GM19351 (cell line): ENCODE measurements around the gene UPF2.
"Not testable (repeated sequence)": the region's sequence is repeated elsewhere in the genome, so short reads cannot be mapped to it uniquely, and the experiment has no call there.

Source experiments
- ATAC-seq: cut with Tn5 transposase; IDR thresholded peaks from one replicate; pipeline ENCODE4 v1.9.1; 2021; ENCODE audit warnings: mild to moderate bottlenecking, moderate library complexity; ENCODE audit not compliant: unreplicated experiment

UPF2 gene

DNA sequence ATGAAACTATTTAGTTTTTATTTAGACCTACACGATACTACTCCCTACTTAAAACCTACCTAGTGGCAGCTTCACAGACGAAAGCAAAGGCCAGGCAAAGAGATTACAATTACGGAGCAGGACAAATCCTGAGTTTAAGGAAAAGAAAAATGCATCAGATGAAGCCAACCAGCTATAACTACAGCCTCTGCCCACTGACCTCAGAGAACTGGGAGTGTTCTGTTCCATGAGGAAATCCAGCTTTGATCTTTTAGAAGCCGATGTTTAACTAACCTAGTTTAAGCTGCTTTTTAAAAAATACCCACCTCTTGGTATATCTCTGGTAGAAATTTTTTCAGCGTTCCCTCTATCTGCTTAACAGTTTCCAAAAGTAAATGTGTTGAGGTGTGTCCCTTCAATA lies 3.0 kb upstream of the UPF2 start:
- ATAC-seq = no peak

DNA sequence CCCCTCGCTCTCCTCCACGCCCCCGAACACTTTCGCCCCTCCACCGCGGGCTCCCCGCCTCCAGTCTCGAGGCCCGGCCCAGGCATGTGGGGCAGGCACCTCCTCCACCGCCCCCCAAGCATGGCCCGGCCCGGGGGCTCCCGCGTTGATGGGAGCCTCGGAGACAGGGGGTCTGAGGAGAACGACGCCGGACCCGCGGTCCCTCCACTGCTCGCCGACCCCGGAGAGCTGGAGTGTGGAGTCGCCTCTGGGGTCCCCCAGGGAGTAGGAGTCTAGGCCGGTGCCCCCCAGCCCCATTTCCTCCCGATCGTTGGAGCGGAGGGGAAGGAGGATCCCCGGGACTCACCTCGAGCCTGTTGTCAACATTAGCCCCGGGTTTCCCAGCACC lies 206 bp downstream of the UPF2 start:
- ATAC-seq = peak; percentile 10

DNA sequence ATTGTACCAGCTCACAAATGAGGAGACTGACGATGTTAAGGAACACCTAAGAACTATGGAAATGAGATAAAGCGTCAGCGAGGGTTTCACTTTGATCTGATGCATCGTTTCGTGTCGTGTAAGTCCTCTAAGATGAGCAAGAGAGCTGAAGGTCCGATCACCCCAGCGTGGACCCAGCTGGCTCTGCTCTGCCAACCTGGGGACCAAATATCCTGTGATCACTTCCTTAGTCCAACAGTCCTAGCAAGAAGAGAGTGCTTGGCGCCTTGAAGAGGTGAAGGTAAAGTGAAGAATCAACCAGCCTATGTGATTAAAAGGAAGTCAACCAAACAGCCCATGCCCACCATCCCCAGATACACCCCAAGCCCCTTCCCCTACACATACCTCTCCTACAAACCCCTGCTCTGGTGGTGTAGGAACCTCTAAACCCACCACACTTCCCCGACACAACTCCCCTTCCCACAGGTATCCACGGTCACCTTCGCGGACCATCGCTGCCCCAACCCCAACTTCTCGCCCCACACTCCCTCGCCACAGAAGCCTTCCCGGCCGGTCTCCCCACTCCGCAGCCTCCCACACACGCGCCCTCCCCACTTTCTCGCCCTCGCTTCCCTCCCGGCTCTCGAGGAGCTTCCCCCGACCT lies 722 bp downstream of the UPF2 start:
- peak; percentile 26 for ATAC-seq

DNA sequence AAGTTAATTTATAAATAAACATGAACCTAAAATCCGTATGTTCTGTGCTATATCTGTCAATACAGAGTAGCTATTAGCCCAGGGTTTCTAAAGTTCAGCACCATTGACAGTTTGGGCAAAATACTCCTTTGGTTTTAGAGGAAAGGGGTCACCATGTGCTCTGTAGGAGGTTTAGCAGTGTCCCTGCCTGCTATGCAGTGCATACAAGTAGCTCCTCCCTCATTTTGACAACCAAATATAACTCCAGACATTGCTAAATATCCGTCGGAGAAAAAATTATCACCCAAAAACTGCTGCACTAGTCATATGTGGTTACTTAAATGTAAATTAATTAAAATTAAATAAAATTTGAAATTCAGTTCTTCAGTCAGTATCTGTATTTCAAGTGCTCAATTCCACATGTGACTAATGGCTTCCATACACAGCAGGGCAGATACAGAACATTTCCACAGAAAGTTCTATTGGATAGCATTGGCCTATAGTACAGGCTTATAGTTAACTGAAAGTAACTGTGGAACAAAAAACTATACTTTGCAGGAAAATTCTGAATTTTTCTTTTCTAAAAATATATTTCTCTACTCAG lies 6.4 kb downstream of the UPF2 start:
- ATAC-seq = no peak

DNA sequence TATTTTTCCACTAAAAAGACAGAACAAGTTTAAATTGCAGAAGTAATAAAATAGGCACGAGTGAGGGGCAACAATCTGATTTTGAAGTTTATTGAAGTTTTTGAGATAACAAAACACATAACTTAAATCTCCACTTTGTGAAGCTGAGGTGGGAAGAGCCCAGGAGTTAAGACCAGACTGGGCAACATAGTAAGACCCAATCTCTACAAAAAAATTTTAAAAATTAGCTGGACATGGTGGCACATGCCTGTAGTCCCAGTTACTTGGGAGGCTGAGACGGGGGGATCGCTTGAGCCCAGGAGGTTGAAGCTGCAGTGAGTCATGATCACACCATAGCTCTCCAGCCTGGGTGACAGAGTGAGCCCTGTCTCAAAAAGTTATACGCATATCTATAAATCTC lies 11.2 kb downstream of the UPF2 start:
- no peak for ATAC-seq

DNA sequence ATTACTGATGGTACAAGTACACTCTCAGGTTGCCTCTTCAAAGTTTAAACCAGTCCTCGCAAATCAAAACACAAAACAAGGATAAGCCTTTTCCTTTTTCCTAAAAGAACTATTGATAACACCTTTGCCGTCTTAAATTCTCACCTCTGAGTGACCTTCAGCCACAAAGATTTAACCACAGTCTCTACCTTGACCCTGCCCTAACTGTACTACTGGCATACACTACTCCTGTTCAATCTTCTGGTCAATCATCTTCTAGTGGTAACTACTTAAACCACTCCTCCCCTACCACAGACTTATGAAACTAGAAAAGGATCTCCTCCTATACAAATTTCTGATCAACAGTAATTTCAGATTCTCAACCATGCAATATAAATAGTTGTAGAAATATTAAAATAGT lies 15.1 kb downstream of the UPF2 start:
- no peak for ATAC-seq

DNA sequence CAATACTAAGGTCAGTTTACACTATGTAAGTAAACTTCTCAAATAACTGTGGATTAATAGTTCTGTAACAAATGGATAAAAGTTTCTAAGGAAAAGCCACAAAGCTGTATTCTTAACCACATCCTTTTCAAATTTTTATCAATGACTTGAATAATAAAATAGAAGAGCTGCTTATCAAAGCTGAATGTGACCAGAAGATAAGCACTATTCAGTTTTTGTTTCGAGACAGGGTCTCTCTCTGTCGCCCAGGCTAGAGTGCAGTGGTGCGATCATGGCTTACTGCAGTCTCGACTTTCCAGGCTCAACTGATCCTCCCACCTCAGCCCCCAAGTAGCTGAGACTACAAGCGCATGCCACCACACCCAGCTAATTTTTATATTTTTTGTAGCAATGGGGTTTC lies 17.0 kb downstream of the UPF2 start:
- ATAC-seq = no peak

DNA sequence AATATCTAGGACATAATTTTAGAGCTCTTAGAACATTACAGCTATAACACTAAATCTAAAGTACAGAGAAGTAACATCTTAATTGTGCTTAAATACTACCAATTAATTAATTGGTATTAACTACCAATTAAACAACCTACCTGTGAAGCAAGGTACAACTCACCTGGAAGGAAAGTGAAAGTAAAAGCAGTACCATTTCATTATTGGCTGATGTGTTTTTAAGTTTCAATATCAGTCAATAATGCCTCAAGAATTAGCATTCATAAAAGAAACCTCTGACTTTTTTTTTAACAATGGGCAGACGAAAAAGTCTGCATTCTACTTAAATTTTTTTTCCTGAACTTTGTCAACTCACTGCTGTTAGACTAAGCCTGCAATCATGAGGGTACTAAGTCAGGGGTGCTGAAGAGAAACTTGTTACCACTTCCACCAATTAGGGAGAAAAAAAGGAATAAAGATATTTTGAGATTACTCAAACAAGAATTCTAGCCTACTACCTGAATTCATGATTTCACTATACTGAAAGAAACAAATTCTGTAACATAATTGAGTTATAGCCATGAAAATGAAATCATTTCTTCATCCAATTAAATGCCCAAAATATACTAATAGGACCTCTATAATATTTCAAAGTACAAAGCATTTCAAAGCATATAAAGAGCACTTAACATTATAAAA lies 19.9 kb downstream of the UPF2 start:
- no peak for ATAC-seq

DNA sequence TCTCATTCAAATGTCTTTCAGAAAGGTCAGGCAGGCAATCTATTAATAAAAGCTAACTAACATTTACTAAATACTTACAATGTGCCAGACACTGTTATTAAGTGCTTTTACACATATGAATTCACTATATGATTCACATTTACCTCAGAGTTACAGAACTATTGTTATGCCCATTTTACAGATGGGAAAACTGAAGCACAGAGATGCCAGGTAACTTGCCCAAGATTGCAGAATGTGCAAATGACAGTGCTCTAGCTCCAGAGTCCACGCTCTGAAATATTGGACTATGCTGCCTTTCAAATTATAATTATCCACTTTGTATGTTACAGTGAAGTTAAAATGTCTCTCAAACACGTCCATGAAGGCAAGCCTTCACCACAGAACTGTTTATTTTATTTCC lies 22.0 kb downstream of the UPF2 start:
- no peak for ATAC-seq

DNA sequence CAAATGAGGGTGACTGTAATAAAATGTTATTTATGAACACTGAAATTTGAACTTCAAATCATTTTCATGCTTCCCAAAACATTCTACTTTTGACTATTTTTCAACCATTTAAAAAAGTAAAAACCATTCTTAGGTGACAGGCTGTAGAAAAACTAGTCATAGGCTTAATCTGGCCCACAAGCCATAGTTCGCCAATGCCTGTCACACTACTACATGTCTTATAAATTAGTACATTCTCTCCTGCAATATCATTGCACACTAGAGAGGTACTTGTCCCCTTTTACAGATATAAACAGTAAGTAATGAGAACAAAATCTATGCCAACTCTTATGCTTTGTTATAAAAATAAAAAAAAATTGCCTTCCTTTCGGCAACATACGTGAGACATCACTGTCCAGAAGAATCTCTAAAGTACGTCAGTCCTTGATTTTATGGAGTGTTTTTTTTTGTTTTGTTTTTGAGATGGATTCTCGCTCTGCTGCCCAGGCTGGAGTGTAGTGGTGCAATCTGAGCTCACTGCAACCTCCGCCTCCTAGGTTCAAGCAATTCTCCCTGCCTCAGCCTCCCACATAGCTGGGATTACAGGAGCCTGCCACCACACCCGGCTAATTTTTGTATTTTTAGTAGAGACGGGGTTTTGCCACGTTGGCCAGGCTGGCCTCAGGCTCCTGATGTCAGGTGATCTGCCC lies 23.2 kb downstream of the UPF2 start:
- no peak for ATAC-seq

DNA sequence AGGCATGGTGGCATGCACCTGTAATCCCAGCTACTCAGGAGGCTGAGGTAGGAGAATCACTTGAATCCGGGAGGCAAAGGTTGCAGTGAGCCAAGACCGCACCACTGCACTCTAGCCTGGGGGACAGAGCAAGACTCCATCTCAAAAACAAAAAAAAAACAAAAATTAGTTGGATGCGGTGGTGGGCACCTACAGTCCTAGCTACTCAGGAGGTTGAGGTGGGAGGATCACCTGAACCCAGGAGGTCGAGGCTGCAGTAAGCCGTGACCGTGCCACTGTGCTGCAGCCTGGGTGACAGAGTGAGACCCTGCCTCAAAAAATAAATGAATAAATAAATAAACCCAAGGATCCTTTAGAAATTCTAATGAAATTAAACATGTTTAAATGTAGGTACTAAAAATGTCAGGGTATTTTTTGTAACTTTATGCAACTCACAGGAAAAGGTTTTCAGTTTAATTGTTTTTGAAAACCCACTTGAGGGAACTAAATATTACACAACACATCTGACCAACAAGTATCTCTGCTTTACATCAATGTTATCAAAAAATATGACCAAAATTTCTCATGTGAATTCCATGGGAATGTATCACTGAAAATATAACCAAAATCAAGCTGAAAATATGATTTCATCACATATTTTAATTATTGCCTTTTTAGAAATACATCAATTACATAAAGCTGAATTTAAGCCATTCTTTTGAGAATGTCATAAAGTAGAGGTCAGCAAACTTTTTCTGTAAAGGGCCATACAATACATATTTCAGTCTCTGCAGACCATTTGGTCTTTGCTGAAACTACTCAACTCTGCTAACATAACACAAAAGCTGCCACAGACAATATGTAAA lies 23.9 kb downstream of the UPF2 start:
- no peak for ATAC-seq

DNA sequence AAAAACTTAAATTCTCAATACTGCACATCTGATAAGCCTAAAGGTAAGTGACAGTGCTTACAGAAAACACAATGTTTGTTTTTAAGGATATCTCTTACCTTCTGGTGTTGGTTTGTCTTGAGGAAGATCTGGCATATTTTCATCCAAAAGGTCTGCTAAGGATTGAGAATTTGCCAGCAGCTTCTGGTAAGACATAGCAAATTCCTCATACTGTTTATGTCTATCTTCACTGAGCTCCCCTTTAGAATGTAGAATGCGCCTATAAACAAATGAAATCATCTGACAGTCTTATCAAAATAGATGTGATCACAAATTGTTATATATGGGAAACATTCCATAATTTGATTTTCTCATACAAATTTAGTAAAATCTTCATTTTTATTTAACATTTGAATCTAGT lies 28.7 kb downstream of the UPF2 start:
- ATAC-seq = no peak

DNA sequence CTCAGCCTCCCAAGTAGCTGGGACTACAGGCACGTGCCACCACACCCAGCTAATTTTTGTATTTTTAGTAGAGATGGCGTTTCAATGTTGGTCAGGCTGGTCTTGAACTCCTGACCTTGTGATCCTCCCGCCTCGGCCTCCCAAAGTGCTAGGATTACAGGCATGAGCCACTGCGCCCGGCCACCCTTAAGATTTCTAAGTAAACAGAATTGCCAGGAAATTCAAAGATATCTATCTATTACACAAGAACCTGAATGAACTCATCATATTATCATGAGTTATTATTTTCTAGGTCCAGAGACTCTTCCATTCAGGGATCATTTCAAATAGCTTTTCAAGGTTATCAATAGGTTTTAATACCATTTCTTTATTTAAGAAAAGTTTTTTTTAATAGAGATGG lies 29.2 kb downstream of the UPF2 start:
- ATAC-seq = not testable (repeated sequence)

DNA sequence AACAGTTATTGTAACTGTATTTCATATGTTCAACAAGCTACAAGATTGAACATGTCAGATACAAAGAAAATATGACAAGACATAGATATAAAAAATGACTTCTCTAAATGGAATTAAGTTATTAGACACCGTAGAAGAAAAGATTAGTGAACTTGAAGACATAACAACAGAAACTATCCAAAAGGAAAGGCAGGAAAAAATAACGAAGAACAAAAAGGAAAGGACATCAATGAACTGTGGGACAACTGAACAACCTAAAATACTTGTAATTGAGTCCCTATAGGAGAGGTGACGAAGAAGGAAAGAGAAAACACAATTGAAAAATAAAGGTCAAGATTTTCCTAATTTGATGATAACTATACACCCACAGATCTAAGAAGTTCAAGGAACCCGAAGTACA lies 32.3 kb downstream of the UPF2 start:
- ATAC-seq = no peak

DNA sequence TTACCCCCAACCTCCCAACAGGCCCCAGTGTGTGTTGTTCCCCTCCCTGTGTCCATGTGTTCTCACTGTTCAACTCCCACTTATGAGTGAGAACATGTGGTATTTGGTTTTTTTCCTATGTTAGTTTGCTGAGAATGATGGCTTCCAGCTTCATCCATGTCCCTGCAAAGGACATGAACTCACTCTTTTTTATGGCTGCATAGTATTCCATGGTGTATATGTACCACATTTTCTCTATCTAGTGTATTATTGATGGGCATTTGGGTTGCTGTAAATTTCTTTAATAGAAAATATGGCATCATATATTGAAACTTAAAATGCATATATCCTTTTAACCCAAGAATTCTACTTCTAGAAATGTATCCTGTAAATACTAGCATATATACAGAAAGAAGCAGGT lies 33.8 kb downstream of the UPF2 start:
- ATAC-seq = not testable (repeated sequence)

DNA sequence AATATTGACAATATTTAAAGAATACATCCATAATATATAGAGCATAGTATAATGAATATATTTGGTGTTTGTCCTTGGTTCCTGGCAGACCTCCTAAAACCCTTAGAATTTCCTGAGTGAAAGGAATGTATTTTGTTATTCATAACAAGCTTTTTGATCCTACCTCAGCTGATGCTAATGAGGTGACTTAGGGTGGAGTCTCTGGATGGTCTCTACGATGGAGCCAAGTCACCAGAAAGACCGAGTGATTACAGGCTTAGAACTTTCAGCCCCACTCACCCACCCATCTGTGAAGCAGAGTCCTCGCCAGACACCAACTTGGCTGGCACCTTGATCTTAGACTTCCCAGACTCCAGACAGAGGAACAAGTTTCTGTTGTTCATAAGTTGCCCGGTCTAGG lies 35.9 kb downstream of the UPF2 start:
- no peak for ATAC-seq

DNA sequence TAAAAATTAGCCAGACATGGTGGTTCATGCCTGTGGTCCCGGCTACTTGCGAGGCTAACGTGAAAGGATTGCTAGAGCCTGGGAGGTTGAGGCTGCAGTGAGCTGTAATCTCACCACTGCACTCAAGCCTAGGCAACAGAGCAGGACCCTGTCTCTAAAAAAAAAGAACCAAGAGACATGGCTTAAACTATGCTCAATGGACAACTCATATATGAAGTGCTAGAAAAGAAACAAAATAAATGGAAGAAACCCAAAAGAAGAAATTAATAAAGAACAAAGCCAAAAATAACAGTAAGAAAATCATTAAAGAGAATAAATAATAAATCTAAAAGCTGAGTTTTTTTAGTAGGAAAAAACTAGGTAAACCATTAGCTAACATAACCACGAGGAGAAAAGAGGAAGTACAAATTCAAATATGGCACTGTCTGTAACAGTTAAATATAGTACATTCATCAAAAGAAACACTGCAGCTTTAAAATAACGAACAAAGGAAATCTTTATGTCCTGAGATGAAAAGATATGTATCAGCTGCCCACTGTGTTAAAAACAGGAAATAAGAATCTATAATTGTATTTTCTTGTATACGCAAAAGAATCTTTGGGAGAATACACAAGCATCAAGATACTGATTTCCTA lies 48.7 kb downstream of the UPF2 start:
- peak; percentile 69 for ATAC-seq

DNA sequence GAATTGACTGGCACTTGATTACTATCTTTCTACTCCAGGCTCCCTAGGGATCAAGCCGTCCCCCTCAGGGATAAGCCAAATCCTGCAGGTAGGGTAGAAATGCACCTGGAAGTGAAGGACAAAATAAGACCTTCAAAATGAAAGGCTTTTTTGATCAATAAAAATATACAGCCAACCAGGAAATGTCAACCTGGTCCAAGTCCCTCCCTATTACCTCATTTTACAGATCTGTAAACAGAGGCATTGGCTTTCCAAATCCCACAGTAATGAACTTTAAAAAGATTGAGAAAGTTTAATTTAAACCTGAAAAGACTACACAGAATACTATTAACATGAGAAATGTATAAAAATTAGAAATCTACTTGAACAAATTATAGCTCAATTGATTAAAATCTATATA lies 53.7 kb downstream of the UPF2 start:
- no peak for ATAC-seq

DNA sequence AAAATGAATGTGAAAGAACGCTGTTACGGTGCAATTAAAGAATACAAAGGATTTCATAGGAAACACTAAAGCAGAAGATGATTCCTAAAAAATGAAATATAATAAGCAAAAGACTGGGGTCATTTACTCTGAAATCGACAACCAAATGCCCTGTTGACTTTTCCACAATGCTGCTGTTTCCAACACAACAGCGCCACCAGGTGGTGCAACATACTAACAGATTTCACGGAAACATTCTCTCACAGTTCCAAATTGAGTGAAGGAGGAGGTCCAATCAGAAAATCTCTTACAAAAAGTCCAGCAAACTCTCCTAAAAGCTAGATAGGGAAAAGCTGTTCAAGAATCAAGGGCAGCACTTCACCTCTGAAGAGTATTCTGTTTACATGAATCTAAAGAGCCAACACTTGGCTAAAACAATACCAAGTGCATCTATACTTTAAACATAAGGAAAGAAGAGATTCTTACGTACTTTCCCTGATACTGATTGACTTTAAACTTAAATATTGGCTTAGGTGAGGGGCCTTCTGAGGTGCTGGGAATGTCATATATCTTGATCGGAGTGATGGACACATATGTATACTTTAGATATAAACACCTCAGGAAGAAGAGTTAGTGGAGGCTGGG lies 55.9 kb downstream of the UPF2 start:
- no peak for ATAC-seq

DNA sequence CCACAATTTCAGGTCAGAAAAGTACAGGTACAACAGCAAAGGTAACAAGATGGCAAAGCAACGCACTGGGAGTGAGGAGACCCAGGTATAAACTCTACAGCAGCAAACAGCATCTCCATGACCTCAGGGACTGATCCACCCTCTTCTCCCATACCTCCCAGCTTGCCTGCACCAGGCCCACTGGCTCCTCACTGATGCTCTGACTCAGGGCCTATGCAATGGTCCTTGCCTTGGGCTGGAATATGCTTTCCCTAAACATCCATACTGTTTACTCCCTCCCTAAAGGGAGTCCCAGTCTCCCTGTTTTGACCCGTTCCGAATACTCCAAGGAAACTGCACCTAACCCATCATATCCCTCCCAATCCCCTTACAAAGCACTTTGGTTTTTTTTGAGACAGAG lies 60.4 kb downstream of the UPF2 start:
- ATAC-seq = no peak
